ENCODE measurements around the gene CRLF1. TPM values are rescaled to one million over a fixed set of nuclear protein-coding genes. Genes with fewer than 3 reads are reported as not detected.
A peak's percentile ranks its signal among the peaks of the same experiment; 100 is the strongest.

The CRLF1 gene
- polyA plus RNA-seq, 2 of the 4 experiments (the other 2 are of a cell fraction): 0.37 to 2.5 TPM

- Histone ChIP-seq H3K9me3 (no peaks in the 10 kb centered on the region), H3K4me3 (no peak overlapping the region), H3K4me2 (no peak overlapping the region), H3K27ac (no peak overlapping the region), H3K4me1 (peaks cover 4% of the 10 kb centered on the region; the same call in 1 of the 3 replicates)
- WGBS (ENCODE audit: missing lambda C conversion rate): 84% methylated on average over 15 of the region's 21 CpGs
- DNase-seq (ENCODE audit: low read depth in 1 of 2, low spot score in 1 of 2) (peak in 1 of 2 experiments; percentile 45), ATAC-seq (peak; percentile 66 to 72; a peak in 5 of 6 replicates), FAIRE-seq (no peak)
- ChIA-PET CTCF (interaction anchor here (0.6 to 4.5 kb wide), 5 partner anchors 18 to 270 kb away, joined by 3 to 19 read pairs (median 3); no protein-coding TSS in a partner anchor), POLR2A (interaction anchor here (0.6 kb wide), 1 partner anchor 98 kb away, joined by 3 read pairs; no protein-coding TSS in a partner anchor)
- TF ChIP-seq CHD2 (IDR thresholded peaks at IDR 0.05; ENCODE audit: low read length, partially characterized antibody): no peak
- no peak for TF ChIP-seq KDM1A (IDR thresholded peaks at IDR 0.05; ENCODE audit: low read depth)
- no peak for TF ChIP-seq ESRRA (IDR thresholded peaks at IDR 0.05; ENCODE audit: borderline replicate concordance, low read length)
- TF ChIP-seq, protein P1, sequence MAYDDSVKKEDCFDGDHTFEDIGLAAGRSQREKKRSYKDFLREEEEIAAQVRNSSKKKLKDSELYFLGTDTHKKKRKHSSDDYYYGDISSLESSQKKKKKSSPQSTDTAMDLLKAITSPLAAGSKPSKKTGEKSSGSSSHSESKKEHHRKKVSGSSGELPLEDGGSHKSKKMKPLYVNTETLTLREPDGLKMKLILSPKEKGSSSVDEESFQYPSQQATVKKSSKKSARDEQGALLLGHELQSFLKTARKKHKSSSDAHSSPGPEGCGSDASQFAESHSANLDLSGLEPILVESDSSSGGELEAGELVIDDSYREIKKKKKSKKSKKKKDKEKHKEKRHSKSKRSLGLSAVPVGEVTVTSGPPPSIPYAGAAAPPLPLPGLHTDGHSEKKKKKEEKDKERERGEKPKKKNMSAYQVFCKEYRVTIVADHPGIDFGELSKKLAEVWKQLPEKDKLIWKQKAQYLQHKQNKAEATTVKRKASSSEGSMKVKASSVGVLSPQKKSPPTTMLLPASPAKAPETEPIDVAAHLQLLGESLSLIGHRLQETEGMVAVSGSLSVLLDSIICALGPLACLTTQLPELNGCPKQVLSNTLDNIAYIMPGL (CRISPR knock-in tag; IDR thresholded peaks at IDR 0.05; ENCODE audit: borderline replicate concordance): no peak
- no peak for TF ChIP-seq TFCP2L1 (CRISPR knock-in tag; IDR thresholded peaks at IDR 0.05)
- TF ChIP-seq CBX2 (IDR thresholded peaks at IDR 0.05; ENCODE audit: borderline replicate concordance, low read depth): no peak
Observed at GRCh38 chr19:18596752-18597157, 9.8 kb downstream of the CRLF1 start.

- 88% methylated on average over 5 of the region's 6 CpGs for WGBS (ENCODE audit: missing lambda C conversion rate)
- no peak for DNase-seq (ENCODE audit: low read depth in 1 of 2, low spot score in 1 of 2)
- CTCF ChIA-PET: interaction anchor here (1.9 to 5.2 kb wide), 5 partner anchors 12 to 253 kb away, joined by 4 to 46 read pairs (median 6); partner anchors contain the start of gene CRLF1
- no peak for FAIRE-seq
- POLR2A ChIA-PET: no interaction called here
- ATAC-seq: no peak
- Histone ChIP-seq H3K9me3 (no peaks in the 10 kb centered on the region), H3K27ac (no peak overlapping the region), H3K4me3 (no peak overlapping the region), H3K4me1 (peaks cover 4% of the 10 kb centered on the region; the same call in 1 of the 3 replicates), H3K4me2 (no peak overlapping the region)
- TF ChIP-seq, protein P2, sequence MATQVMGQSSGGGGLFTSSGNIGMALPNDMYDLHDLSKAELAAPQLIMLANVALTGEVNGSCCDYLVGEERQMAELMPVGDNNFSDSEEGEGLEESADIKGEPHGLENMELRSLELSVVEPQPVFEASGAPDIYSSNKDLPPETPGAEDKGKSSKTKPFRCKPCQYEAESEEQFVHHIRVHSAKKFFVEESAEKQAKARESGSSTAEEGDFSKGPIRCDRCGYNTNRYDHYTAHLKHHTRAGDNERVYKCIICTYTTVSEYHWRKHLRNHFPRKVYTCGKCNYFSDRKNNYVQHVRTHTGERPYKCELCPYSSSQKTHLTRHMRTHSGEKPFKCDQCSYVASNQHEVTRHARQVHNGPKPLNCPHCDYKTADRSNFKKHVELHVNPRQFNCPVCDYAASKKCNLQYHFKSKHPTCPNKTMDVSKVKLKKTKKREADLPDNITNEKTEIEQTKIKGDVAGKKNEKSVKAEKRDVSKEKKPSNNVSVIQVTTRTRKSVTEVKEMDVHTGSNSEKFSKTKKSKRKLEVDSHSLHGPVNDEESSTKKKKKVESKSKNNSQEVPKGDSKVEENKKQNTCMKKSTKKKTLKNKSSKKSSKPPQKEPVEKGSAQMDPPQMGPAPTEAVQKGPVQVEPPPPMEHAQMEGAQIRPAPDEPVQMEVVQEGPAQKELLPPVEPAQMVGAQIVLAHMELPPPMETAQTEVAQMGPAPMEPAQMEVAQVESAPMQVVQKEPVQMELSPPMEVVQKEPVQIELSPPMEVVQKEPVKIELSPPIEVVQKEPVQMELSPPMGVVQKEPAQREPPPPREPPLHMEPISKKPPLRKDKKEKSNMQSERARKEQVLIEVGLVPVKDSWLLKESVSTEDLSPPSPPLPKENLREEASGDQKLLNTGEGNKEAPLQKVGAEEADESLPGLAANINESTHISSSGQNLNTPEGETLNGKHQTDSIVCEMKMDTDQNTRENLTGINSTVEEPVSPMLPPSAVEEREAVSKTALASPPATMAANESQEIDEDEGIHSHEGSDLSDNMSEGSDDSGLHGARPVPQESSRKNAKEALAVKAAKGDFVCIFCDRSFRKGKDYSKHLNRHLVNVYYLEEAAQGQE (IDR thresholded peaks at IDR 0.05): no peak
- TF ChIP-seq ZNF302 (CRISPR knock-in tag; IDR thresholded peaks at IDR 0.05): no peak
Observed at GRCh38 chr19:18595475-18595874, 11.1 kb downstream of the CRLF1 start.

DNA sequence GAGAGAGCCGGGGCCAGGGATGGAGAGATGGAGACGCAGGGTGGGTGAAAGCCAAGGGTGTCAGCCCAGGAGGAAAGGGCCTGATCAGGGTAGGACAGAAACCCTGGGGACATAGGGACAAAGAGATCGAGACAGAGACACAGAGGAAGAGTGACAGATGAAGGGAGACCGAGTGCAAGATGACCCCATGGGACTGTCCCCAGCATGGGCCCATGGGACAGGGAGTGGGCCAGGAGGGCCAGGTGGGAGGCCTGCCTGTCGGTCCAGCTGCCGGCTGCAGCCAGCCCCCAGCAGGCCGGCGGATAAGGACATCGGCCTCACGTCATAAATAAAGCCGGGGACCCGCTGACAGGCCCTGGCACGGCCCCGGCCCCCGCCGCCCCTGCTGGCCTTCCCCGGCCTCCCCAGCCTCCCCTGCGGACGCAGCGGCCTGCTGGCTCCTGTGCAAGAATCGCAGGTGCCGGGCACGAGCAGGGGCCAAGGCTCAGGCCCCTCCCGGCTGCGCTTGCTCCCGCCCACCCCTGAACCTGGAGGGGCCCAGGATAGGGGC lies 11.7 kb downstream of the CRLF1 start:
- ATAC-seq: no peak
- ChIA-PET POLR2A (no interaction called here), CTCF (interaction anchor here (0.9 to 5.2 kb wide), 15 partner anchors 9 to 269 kb away, joined by 3 to 46 read pairs (median 6); partner anchors contain the start of gene CRLF1)
- Histone ChIP-seq H3K4me2 (peak overlapping the region; percentile 82), H3K4me3 (peak overlapping the region; percentile 29; the same call in 2 of the 3 replicates), H3K4me1 (peaks cover 9% of the 10 kb centered on the region; the same call in 1 of the 3 replicates), H3K9me3 (no peaks in the 10 kb centered on the region), H3K27ac (peak overlapping the region; percentile 66 to 84)
- FAIRE-seq: no peak
- DNase-seq (ENCODE audit: low read depth in 1 of 2, low spot score in 1 of 2): no peak
- TF ChIP-seq RCOR1 (IDR thresholded peaks at IDR 0.05; ENCODE audit: low read depth, low read length): no peak
- TF ChIP-seq RARB (CRISPR knock-in tag; IDR thresholded peaks at IDR 0.05): no peak
- TF ChIP-seq CHD2 (IDR thresholded peaks at IDR 0.05; ENCODE audit: low read length, partially characterized antibody): no peak
- no peak for TF ChIP-seq BHLHE40 (IDR thresholded peaks at IDR 0.05; ENCODE audit: low read depth, low read length)
- 79% methylated on average over 10 of the region's 26 CpGs for WGBS (ENCODE audit: missing lambda C conversion rate)
